ENCODE measurements around the gene C11orf86. TPM values are rescaled to one million over a fixed set of nuclear protein-coding genes. Genes with fewer than 3 reads are reported as not detected.

C11orf86 gene
- total RNA-seq, 1 donor from 2014 or later: 0.77 TPM

DNA sequence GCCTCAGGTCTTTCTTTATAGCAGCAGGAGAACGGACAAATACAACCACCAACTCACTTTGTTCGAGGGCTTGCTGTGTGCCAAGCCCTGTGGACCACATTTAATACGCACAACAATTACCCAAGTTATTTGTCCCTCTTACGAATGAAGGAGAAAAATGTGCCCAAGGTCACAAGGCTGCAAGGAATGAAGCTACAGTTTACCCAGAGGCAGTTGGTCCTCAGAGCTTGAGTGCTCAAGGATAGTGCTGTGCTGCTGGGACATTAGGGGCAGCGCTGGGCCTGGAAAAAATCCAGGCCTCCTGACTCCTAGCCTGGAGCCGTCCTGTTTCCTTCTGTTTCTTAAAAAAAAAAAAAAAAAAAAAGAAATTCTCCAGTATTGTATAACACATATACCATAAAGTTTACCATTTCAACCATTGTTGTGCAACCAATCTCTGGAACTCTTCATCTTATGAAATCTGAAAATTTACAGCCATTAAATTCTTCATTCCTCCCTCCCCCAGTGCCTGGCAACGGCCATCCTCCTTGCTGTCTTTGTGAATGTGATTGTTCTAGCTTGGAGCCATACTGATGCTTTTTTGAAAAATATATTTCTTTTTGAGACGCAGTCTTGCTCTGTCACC, 1.0 kb upstream of the C11orf86 start:
- H3K4me1 Mint-ChIP-seq (ENCODE audit: unreplicated experiment): peaks cover 4% of the 10 kb centered on the region
- no peak for DNase-seq (ENCODE audit: extremely low spot score, unreplicated experiment)
- no peak overlapping the region for H3K27ac Mint-ChIP-seq
- no peak overlapping the region for H3K4me3 Mint-ChIP-seq
- no peaks in the 10 kb centered on the region for H3K9me3 Mint-ChIP-seq
- H3K36me3 Mint-ChIP-seq: no peaks in the 10 kb centered on the region
- TF ChIP-seq, protein P1, sequence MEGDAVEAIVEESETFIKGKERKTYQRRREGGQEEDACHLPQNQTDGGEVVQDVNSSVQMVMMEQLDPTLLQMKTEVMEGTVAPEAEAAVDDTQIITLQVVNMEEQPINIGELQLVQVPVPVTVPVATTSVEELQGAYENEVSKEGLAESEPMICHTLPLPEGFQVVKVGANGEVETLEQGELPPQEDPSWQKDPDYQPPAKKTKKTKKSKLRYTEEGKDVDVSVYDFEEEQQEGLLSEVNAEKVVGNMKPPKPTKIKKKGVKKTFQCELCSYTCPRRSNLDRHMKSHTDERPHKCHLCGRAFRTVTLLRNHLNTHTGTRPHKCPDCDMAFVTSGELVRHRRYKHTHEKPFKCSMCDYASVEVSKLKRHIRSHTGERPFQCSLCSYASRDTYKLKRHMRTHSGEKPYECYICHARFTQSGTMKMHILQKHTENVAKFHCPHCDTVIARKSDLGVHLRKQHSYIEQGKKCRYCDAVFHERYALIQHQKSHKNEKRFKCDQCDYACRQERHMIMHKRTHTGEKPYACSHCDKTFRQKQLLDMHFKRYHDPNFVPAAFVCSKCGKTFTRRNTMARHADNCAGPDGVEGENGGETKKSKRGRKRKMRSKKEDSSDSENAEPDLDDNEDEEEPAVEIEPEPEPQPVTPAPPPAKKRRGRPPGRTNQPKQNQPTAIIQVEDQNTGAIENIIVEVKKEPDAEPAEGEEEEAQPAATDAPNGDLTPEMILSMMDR (conservative IDR thresholded peaks at IDR 0.05): no peak
- H3K27me3 Mint-ChIP-seq: peaks cover 3% of the 10 kb centered on the region

- Mint-ChIP-seq H3K4me1 (ENCODE audit: unreplicated experiment) (peaks cover 4% of the 10 kb centered on the region), H3K4me3 (no peak overlapping the region), H3K9me3 (no peaks in the 10 kb centered on the region), H3K36me3 (no peaks in the 10 kb centered on the region), H3K27ac (no peak overlapping the region), H3K27me3 (no peaks in the 10 kb centered on the region)
- no peak for DNase-seq (ENCODE audit: extremely low spot score, unreplicated experiment)
- TF ChIP-seq, protein P1 (conservative IDR thresholded peaks at IDR 0.05): no peak
These were observed 412 bp downstream of the C11orf86 start for GRCh38 chr11:66975405-66976027.

DNA sequence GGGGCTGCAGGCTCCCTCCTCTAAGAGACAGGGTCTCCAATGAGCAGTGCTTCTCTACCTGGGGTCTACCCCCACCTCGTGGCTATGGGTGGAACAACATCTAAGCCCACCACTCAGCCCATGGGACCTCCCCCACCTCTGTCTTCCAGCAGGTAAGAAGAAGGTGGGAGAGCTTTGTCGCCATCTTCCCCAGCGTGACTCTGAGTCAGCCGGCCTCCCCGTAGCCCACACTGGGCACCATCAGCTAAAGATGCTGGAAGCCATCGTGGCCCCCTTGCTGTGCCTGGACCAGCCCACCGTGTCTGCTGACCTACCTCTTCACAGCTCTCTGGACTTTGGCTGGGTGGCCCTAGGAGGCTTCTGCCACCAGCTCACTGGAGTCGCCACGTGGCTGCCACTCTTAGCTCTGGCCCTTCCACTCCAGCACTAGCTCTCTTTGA, 944 bp downstream of the C11orf86 start:
- H3K27ac Mint-ChIP-seq: no peak overlapping the region
- no peaks in the 10 kb centered on the region for H3K9me3 Mint-ChIP-seq
- H3K27me3 Mint-ChIP-seq: no peaks in the 10 kb centered on the region
- peaks cover 4% of the 10 kb centered on the region for H3K4me1 Mint-ChIP-seq (ENCODE audit: unreplicated experiment)
- H3K36me3 Mint-ChIP-seq: no peaks in the 10 kb centered on the region
- TF ChIP-seq, protein P1 (conservative IDR thresholded peaks at IDR 0.05): peak; percentile 85
- DNase-seq (ENCODE audit: extremely low spot score, unreplicated experiment): no peak
- H3K4me3 Mint-ChIP-seq: no peak overlapping the region

GRCh38 chr11:66976925-66977324, 1.8 kb downstream of the C11orf86 start:
- Mint-ChIP-seq H3K27ac (no peak overlapping the region), H3K9me3 (no peaks in the 10 kb centered on the region), H3K4me1 (ENCODE audit: unreplicated experiment) (peaks cover 4% of the 10 kb centered on the region), H3K36me3 (no peaks in the 10 kb centered on the region), H3K4me3 (no peak overlapping the region), H3K27me3 (no peaks in the 10 kb centered on the region)
- no peak for DNase-seq (ENCODE audit: extremely low spot score, unreplicated experiment)
- TF ChIP-seq, protein P1 (conservative IDR thresholded peaks at IDR 0.05): no peak

DNA sequence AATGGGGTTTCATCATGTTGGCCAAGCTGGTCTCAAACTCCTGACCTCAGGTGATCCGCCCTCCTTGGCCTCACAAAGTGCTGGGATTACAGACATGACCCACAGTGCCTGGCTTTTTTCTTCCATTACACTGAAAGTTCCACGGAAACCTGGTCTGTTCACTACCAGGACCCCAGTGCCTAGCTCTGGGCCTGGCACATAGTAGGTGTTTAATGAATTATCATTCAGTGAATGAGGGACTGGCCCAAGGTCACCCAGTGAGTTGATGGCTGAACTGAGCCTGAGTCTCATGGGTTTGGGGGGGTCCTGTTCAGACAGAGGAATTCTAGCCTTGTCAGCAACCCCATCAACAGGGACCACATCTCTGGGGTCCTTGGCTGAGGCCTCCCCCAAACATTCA, 3.1 kb downstream of the C11orf86 start:
- no peaks in the 10 kb centered on the region for H3K27me3 Mint-ChIP-seq
- H3K4me1 Mint-ChIP-seq (ENCODE audit: unreplicated experiment): peaks cover 7% of the 10 kb centered on the region
- H3K36me3 Mint-ChIP-seq: no peaks in the 10 kb centered on the region
- no peak for DNase-seq (ENCODE audit: extremely low spot score, unreplicated experiment)
- no peak overlapping the region for H3K27ac Mint-ChIP-seq
- no peak overlapping the region for H3K4me3 Mint-ChIP-seq
- H3K9me3 Mint-ChIP-seq: no peaks in the 10 kb centered on the region
- TF ChIP-seq, protein P1 (conservative IDR thresholded peaks at IDR 0.05): no peak

Measured in type B pancreatic cell (in vitro differentiated cells).